NCI-H2196 (cell line): ENCODE measurements around the gene GRK5.
A peak's percentile ranks its signal among the peaks of the same experiment; 100 is the strongest.

Source experiments
- DNase-seq: peaks from one replicate; lab custom pipeline; 2025; ENCODE audit not compliant: unreplicated experiment; lab: John Stamatoyannopoulos, UW

Gene GRK5

DNA sequence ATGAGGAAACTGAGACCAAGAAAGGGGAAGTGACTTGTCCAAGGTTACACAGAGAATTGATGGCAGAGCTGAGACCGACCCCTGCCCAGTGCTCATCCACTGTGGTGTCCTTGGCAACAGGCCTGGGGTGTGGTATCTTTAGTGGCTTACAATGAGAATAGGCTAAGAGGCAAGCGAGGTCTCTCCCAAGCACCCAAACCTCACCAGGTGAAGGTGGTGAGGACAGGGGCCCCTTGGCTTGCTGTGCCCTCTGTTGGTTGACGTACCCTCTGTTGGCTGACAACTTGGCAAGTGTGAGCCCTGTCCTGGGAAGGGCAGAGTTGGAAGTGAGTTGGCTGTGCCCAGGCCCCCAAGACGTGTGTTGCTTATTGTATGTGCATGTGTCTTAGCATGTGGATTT lies 166.9 kb downstream of the GRK5 start:
- no peak for DNase-seq

DNA sequence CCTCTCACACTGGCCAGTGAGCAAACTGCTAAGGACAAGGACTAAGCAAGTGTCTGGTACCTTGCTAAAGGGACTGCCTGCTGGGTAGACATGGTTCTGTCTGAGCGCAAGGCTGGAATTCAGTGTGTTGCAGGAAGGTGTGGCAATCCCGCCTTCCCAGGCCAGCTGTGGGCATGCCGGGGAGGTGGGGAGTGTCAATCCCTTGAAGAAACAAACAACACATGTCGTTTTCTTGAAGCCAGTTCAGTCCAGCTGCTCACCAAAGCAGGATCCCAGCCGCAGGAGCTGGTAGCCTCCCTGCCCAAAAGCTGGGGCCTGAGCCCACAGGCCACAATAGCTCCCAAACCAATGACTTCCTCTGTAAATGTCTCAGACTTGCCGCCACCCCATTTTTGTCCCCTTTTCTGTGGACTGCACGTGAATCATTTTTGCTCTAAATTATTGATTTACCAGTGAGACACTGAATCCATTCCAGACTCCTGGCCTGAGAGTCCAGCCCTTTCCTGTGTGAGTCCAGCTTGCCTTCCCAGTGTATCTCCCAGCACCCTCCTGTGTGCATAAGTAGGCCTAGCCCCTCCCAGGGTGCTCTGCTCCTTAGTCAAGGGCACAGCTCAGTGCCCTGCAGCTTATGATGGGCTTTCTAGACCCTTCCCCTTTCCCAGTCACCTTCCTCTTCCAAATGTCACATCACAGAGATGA lies 168.4 kb downstream of the GRK5 start:
- DNase-seq, result no peak

DNA sequence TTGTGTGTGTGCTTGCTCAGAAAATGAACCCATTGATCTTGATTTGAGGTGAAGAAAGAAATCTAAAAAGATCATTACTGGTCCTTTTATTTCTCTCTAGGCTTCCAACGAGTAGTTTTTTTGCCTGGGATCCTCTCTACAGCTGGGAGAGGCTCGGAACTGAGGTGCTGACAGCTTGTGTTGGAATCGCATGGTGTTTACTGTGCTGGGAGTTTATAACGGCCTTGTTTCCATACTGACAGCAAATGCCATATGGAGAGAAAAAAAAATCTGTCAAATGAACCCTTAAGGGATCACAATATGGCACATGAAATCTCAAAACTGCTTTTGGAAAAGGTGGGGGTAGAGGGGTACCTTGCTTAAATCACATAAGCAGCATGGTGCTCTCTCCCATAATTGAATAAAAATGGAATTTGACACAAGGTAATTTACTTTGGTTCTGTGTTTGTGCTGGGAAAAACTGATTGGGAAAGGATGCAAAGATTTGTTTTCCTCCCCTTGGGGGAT lies 170.1 kb downstream of the GRK5 start:
- no peak for DNase-seq

DNA sequence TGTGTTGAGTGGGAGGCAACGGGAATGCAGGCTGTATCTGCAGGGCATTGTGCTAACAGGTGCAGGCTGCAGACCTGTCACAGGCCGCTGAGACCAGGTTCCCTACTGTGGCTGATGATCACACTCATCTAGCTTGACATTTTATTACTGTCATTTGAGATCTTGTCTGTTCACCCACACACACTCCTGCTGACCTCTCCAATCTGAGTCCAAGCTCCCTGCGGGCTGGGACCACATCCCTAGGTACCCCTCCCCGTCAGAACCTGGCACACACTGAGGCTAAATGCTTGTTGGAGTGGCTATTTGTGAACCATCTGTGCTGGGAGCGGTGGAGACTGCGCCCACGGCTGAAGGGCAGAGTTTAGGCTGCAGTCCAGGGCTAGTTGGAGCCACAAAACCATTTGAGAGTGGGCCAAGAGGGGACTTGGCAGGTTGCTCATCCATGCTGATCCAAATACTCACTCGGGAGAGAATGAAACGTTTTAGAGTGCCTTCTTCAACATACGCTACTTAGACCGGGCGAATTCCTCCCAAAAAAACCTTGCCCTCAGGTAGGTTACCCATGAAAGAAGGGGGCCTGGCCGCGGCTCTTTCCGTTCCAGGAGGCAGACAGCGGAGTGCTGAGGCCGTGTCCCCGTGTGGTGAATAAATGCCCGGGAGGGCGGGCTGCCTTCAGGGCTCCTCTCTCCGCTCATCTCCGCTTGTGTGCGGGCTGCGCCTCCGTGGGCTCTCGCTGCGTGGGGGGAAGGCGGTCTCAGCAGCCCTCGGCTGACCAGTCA lies 170.8 kb downstream of the GRK5 start:
- DNase-seq, result peak; percentile 3

DNA sequence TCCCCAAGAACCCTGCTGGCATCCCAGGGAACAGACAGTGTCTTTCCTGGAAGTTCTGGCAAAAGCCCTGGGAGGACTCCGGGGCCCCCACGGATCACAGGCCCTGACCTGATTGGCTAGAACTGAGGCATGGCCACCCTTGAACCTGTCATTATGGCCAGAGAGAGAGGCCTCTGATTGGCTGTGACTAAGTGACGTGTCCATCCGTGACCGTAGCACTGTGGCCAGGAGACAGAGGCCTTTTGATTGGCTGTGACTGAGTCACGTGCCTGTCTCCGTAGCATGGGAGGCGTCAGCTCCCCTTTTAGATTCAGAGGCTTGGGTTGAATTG lies 171.3 kb downstream of the GRK5 start:
- DNase-seq, result no peak

DNA sequence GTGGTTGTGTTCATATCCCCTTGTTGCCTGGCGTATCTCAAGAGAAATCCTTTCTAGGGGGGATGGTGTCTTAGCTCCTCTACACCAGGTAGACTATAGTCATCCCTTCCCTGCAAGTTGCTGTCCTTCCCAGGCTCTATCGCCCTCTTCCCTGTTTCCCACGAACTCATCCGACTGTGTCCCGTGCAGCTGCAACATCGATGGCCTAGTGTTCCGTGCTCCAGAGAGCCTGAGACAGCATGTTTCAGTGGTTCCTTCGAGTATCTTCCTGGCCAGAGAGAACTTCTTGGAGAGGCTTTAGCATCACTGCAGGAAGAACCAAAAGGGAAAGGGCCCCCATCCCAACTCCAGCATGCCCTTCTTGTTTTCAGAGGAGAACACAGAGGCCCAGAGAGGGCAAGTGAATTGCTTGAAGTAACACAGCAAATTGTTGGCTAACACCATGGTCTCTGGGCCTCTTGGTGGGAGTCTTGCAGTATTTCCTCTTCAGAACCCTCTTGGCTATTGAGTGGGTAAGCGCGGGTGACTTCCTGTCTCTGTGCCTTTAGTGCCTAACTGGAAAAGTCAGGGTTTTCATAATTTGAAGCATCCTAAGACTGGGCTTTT lies 172.2 kb downstream of the GRK5 start:
- DNase-seq, result no peak

DNA sequence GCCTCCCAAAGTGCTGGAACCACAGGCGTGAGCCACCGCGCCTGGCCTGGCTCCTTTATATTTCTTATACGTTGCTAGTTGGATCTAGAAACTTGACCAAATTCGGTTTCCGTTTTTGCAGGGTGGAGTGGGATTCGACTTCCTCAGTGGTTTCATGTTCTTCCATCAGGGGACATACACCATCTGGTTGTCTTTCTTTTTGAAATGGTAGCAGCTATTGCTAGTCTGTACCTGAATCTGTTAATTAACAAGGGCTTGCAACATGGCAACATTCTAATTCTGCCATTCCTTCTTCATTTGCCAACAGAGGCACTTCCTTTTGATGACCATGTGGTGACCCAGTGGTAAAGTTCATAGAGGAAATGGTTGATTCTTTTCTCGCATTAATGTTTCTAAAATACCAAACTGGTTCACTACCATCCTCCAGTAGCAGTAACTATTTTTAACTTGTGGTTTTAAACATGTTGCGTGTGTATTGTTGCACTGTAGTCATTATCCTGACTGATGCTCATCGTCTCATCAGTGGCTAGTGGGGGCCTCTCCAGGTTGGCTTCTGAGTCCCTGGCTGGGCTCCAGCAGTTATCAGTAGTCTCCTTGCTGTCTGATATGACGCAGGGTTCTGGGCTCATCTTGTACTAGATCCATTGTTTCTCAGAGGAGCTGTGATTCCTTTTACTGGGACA lies 175.9 kb downstream of the GRK5 start:
- DNase-seq, result no peak

DNA sequence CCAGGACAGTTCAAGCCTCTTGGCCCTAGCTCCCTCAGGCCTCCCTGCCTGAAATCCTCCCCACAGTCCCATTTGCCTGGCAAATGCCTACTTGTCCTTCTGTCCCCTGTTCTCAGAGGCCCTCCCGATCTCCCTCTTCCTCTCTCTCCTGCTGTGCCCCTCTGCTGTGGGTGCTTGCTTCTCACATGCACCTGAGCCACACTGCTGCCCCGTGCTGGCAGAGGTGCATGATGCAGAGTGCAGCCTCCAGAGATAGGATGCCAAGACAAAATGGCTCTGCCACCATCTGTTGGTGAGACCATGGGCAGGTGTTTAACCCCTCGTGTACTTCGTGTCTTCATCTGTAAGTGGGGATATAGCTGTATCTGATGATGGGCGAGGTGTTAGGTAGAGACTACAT lies 176.8 kb downstream of the GRK5 start:
- no peak for DNase-seq

DNA sequence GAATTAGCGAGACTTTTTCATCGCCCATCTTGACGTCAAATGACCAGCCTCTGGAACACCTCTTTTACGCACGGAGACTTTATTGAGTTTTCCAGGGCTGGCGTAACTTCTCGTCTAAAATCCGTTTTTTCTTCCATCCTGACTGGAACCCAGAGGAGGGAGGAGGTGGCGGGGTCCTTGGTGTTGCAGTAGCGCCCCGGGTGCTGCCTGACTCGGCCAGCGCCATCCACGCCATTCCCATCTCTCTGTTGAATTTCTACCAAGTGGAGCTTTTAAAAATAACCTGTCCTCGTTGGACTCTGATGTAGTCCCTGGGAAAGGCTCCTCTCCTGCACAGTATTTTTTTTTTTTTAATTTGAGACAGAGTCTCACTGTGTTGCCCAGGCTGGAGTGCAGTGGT lies 179.3 kb downstream of the GRK5 start:
- DNase-seq, result no peak

DNA sequence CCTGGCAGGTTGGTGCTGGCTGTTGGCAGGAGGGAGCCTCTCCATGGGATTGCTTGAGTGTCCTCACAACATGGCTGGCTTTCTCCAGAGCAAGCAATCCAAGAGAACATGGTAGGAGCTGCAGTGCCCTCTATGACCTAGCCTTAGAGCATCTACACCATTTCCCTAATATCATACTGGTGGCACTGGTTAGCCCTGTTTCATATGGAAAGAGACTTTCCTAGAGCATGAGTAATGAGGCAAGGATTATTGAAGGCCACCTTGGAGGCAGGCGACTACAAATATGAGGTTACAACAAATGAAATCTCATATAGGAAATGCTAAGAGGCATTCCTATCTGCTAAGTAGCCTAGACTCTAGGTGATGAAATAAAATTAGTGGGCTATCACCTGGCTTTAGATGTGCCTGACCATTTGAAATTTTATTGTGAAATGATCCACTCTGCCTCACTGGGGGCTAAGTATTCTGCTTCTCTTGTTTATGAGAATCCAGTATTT lies 181.5 kb downstream of the GRK5 start:
- no peak for DNase-seq

DNA sequence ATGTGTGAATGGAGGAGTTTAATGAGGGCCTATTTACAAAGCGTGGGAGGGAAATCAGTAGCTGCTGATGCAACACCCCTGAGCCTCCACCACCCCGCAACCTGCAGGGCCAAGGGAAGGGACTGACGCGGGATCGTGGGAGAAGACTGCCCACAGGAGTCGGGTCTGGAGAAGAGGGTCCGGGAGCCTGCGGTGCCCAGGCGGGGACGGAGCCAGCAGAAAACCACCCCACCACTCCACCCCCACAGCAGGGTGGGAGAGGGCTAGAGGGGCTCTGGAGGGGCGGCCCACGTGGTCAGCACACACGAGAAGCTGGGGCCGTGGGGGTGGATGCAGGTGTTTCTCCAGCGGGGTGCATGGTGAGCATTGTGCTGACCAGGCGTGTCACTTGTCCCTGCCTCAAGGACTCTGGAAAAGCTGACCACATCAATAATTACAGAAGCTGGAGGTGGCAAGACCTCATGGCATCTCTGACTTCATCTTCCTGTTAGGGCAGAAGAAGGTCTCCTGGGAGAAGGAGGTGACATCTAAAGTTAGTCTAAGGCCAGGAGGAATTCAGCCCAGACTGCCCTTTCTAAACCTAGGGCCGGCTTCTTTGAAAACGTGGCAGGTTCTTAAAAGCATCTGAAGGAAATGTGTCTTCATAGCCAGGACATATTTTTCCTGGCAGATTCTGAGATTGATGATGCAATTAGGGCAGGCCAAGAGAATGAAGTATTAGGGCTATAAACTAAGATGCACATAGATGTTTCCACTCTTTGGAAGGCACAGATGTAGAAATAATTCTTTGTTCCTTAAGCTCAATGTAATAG lies 184.3 kb downstream of the GRK5 start:
- no peak for DNase-seq

DNA sequence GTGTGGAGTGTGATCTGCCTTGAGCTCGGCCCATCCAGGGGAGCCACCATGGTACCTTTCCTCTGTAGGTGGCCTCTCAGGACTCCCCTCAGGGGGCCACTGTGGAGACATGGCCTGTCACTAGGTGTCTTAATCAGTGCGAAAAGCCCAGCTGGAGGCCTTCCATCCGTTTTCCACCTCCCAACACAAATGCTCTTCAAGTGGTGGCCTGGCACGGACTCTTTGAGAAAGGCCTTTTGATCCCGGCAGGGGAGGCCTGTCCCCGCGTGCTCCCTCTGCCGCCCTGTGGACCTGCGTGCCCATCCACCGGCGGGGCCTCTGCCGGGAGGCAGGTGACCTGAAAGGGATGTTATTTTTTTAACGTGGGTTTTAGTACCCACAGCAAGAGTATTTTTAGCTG lies 185.6 kb downstream of the GRK5 start:
- no peak for DNase-seq

DNA sequence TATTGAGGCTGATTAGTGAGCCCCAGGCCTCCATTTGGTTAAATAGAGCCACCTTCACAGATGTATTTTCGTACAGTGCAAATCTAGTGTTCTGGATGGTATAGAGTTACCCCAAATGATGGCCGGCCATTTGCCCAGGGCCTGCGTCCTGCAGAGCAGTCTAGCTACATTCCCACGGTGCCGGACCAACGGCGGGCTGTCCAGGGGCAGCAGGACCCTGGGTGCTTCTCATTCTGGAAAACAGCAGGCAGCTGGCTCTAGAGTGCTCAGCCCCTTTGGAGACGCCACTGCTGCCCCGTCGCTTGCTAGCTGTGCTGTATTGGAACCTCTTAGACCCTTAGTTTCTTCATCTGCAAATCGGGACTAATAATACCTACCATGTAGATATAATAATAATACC lies 186.1 kb downstream of the GRK5 start:
- no peak for DNase-seq

DNA sequence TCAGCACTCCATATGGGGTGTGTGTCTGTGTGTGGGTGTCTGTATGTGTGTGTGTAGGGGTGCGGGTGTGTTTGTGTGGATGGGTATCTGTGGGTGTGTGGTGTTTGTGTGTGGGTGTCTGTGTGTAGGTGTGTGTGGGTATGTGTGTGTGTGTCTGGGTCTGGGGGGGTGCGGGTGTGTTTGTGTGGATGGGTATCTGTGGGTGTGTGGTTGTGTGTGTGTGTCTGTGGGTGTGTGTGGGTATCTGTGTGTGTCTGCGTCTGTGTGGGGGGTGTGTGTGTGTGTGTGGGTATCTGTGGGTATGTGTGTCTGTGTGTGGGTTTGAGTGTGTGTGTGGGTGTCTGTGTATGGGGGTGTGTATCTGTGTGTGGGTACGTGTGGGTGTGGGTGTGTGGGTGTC lies 186.5 kb downstream of the GRK5 start:
- DNase-seq, result no peak

DNA sequence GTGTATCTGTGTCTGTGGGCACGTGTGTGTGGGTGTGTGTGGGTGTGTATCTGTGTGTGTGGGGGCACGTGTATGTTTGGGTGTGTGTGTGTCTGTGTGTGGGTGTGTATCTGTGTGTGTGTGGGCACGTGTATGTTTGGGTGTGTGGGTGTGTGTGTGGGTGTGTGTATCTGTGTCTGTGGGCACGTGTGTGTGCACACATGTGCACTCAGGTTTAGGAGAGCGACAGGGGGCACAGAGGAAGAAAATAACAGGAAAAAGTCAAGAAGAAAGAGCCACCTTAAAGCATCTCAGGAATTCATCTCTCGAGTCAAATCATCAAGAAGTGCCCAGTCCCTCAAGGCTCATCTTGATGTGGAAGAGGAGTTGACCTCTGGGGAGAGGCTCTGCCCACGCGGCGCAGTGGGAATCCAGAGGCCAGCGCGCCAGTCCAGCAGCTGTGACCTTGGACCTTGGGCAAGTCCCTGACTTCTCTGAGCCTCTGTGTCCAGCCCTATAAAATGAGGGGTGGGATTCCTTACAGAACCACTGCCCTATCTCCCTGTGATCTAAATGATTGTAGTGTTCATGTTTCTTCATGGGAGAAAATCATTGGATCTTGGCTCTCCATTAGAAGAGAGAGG lies 187.4 kb downstream of the GRK5 start:
- DNase-seq, result no peak

DNA sequence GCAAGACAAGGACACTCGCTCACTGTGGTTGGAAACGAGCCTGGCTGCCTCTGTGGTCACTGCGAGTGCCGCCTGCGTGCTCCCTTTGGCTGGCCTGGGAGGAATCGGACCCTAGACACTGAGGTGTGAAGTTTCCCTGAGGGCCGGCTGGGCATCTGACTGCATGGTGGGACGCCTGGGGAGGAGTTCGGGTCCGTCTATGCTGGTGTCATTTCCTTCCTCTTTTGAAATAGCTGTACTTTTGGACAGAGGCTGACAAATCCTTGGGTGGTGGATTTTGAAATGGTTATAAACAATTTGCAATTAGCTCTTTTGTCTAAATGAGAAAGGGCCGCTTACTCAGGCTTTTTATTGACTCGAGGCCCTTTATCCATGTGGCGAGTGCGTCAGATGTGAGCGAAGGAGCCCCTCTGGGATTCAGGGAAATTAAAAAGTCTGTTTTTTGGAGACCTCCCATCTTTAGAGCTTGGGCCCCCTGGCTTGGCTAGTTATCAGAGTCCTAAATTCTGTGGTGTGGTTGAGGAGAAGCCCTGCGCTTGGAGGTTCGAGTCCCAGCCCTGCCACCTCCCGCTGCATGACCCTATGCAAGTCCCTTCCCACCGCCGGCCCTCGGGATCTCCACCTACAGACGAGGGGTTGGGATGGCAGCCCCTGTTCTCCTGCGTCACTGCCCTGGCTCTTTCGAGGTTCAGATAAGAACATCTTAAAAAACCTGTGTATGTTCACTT lies 188.1 kb downstream of the GRK5 start:
- no peak for DNase-seq

DNA sequence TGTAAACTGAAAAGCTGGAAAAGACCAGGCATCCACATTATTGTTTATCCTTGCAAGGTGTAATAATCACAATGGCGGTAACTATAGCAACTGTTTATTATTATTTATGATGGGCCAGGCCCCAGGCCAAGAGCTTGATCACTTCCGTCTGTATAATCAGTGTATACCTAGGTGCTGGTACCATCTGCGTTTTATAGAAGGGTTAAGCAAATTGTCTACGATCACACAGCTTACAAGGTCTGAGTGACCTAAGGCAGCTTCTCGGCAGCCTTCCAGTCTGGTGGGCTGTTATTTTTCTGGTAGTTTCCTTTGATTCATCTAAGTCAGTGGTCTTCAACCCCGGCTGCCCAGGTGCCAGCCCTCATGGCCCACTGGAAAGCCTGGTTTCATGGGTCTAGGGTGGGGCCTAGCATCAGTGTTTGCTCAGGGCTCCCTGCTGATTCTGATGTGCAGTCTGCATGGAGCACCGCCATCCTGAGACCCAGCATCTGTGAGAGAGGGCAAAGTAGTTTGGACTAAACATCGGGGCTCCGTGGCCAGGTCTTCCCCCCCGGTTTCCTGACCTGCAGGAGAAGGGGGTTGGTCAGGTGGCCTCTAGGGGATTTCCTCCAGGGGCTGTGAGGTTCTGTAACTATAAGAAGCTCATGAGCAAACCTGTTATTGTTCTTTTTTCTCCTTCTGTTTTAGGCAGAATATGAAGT lies 188.8 kb downstream of the GRK5 start:
- DNase-seq, result no peak

DNA sequence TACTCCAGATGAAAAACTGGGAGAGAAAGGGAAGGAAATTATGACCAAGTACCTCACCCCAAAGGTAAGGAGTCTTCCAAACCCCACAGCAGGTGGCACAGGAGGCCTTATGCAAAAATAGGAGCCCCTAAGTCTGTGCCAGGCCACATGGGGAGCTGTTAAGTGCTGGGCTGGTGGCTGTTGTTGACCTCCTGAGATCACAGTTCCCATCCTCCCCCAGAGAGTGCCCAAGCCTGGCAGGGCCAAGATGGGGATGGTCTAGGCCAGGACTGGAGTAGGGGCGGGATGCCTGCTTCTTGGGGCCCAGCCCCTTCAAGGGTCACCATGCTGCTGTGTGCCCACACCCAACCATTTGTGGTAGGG lies 189.3 kb downstream of the GRK5 start:
- DNase-seq, result no peak

DNA sequence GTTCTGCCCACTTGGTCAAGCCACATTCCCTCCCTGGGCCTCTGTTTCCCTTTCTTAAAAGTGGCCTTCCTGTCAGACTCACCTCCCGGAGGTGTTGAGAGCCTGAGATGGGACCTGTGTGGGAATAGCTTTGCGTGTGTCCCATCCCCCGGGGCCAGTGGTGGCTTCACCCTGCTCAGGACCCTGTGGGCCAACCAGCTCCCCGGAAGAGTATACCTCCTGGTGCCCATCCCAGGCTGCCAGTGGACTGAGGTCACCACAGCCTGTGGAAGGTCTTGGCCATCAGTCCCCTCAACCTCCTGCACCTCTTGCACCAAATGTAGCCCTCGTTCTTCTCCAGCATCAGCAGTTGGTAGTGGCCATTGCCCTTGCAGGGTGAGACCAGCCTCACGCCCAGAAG lies 190.0 kb downstream of the GRK5 start:
- no peak for DNase-seq
